Tibial nerve (tissue), 4 donors: ENCODE results near the gene TEKT1. TPM values are rescaled to one million over a fixed set of nuclear protein-coding genes. Genes with fewer than 3 reads are reported as not detected.

Source experiments
- DNase-seq, 2 donors: peaks; one replicate each; pipeline ENCODE4 v3.0.0-alpha.2; 2019; ENCODE audit warnings: low spot score in 2 of 2
- H3K27ac ChIP-seq, 4 donors: fragments of 200-600 bp; sonication (generic) in 3 of 4; one replicate each; pipeline ENCODE4 v1.5.1; 2017 to 2019; ENCODE audit warnings: mild to moderate bottlenecking in 1 of 4
- H3K27me3 ChIP-seq, 2 donors: fragments of 200-600 bp; sonication (generic) in 1 of 2; one replicate each; pipeline versions ENCODE4 v1.5.1 to v1.6.0; 2017 to 2019
- H3K36me3 ChIP-seq, 3 donors: fragments of 200-600 bp; sonication (generic); one replicate each; pipeline ENCODE4 v1.5.1; 2018 to 2019
- H3K4me1 ChIP-seq, 4 donors: fragments of 200-600 bp; sonication (generic) in 3 of 4; one replicate each; pipeline ENCODE4 v1.5.1; 2017 to 2019
- H3K4me3 ChIP-seq, 4 donors: fragments of 200-600 bp; sonication (generic) in 3 of 4; one replicate each; pipeline ENCODE4 v1.5.1; 2017 to 2019; ENCODE audit warnings: mild to moderate bottlenecking in 1 of 4, moderate library complexity in 1 of 4
- H3K9me3 ChIP-seq, 4 donors: fragments of 200-600 bp; sonication (generic) in 3 of 4; one replicate each; pipeline ENCODE4 v1.5.1; 2017 to 2019
- EP300 ChIP-seq, 2 donors: sonication (generic); formaldehyde crosslinking; IDR thresholded peaks; one replicate each; pipeline ENCODE4 v1.6.1; 2017; ENCODE audit warnings: antibody characterized with exemption in 2 of 2, mild to moderate bottlenecking in 1 of 2
- POLR2A ChIP-seq, 2 donors: fragments of 450-650 bp; IDR thresholded peaks; one replicate each; pipeline ENCODE4 v1.6.1; 2017; ENCODE audit warnings: antibody characterized with exemption in 2 of 2, mild to moderate bottlenecking in 2 of 2, moderate library complexity in 2 of 2
- WGBS, 2 donors: methylation state at CpG; one replicate each; pipeline ENCODE4 v1.1.5; 2018; 5-methylcytosine and 5-hydroxymethylcytosine counted together
- total RNA-seq, 4 donors: library from RNA; depleted of rRNA; stranded (reverse); fragments of >200 nt; gene quantifications; one replicate each; pipeline ENCODE4 v1.1.0, GENCODE V29; 2016
- TF ChIP-seq, protein P1 (sequence below), 5 experiments: fragments of 200-600 bp in 3 of 5; fragments of 450-650 bp in 2 of 5; sonication (generic) in 3 of 5; IDR thresholded peaks; one replicate each; pipeline ENCODE4 v1.5.1; 2016 to 2019; ENCODE audit warnings: antibody characterized with exemption in 5 of 5, mild to moderate bottlenecking in 3 of 5, moderate library complexity in 2 of 5

TEKT1 gene
- total RNA-seq, 4 donors from 2014 or later: not detected

DNA sequence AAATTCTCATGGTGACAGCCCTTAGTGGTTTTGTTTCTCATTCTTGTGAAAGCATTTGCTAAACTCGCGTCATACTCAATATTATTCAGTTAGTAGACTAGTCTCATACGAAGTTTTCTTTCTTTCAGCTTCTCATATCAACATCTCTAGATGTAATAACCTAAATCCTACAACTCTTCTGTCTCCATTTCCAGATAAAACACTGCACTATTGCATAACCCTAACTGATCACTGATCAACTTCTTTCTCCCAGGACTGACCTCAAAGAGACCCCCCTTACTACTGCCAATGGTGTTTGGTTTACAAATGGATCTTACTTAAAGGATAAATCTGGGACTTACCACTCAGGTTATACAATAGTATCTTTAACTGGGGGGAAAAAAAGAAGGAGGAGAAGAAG, 36.3 kb upstream of the TEKT1 start:
- no peak overlapping the region for H3K27ac ChIP-seq
- no peak overlapping the region for H3K4me3 ChIP-seq
- peaks cover 0 to 11% of the 10 kb centered on the region in 2 donors for H3K27me3 ChIP-seq
- no peaks in the 10 kb centered on the region for H3K9me3 ChIP-seq
- no peak for TF ChIP-seq EP300 (IDR thresholded peaks at IDR 0.05)
- TF ChIP-seq POLR2A (IDR thresholded peaks at IDR 0.05): no peak
- TF ChIP-seq, protein P1, sequence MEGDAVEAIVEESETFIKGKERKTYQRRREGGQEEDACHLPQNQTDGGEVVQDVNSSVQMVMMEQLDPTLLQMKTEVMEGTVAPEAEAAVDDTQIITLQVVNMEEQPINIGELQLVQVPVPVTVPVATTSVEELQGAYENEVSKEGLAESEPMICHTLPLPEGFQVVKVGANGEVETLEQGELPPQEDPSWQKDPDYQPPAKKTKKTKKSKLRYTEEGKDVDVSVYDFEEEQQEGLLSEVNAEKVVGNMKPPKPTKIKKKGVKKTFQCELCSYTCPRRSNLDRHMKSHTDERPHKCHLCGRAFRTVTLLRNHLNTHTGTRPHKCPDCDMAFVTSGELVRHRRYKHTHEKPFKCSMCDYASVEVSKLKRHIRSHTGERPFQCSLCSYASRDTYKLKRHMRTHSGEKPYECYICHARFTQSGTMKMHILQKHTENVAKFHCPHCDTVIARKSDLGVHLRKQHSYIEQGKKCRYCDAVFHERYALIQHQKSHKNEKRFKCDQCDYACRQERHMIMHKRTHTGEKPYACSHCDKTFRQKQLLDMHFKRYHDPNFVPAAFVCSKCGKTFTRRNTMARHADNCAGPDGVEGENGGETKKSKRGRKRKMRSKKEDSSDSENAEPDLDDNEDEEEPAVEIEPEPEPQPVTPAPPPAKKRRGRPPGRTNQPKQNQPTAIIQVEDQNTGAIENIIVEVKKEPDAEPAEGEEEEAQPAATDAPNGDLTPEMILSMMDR (IDR thresholded peaks at IDR 0.05): no peak
- no peaks in the 10 kb centered on the region for H3K36me3 ChIP-seq
- no peak for DNase-seq
- 81 to 88% methylated on average over 3 of the region's 3 CpGs for WGBS, 2 donors
- H3K4me1 ChIP-seq: no peaks in the 10 kb centered on the region

DNA sequence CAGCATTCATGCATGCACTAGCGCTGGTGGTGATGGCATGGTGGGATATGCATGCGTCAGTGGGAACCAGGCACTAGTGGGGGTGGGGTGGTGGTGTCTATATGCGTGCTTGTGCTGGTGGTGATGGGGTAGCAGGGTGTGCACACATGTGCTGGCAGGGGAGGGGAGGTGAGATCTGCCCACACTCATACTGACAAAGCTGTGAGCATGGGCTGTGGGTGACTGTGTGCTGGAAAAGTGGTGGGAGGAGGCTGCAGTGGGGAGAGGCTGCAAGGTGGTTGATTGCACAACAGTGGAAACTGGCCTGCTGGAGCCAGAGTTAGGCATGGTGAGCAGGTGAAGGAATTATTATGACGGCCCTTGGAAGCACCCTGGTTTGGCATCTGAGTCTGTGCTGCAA, 31.3 kb upstream of the TEKT1 start:
- no peak for DNase-seq
- H3K4me1 ChIP-seq: no peaks in the 10 kb centered on the region
- 83 to 90% methylated on average over 4 of the region's 4 CpGs for WGBS, 2 donors
- H3K36me3 ChIP-seq: no peaks in the 10 kb centered on the region
- H3K9me3 ChIP-seq: no peaks in the 10 kb centered on the region
- H3K27me3 ChIP-seq: no peaks in the 10 kb centered on the region
- TF ChIP-seq, protein P1 (IDR thresholded peaks at IDR 0.05): no peak
- TF ChIP-seq POLR2A (IDR thresholded peaks at IDR 0.05): no peak
- no peak for TF ChIP-seq EP300 (IDR thresholded peaks at IDR 0.05)
- H3K4me3 ChIP-seq: no peak overlapping the region
- no peak overlapping the region for H3K27ac ChIP-seq

DNA sequence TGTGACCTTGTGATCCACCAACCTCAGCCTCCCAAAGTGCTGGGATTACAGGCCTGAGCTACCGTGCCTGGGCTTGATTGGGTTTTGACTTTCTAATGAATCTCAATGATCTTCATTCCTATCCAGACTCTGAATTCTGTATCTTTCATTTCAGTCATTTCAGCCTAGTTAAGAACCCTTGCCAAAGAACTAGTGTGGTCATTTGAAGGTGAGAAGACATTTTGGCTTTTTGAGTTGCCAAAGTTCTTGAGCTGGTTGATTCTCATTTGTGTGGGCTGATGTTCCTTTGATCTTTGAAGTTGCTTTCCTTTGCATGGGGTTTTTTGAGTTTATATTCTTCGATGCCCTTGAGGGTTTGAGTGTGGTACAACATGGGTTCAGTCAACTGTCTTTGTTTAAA, 30.6 kb upstream of the TEKT1 start:
- no peak for DNase-seq
- 80 to 83% methylated on average over 2 of the region's 2 CpGs for WGBS, 2 donors
- Histone ChIP-seq H3K4me3 (no peak overlapping the region), H3K4me1 (no peaks in the 10 kb centered on the region), H3K36me3 (no peaks in the 10 kb centered on the region), H3K27me3 (no peaks in the 10 kb centered on the region), H3K27ac (no peak overlapping the region), H3K9me3 (no peaks in the 10 kb centered on the region)
- TF ChIP-seq POLR2A (IDR thresholded peaks at IDR 0.05) (no peak), EP300 (IDR thresholded peaks at IDR 0.05) (no peak)
- TF ChIP-seq, protein P1 (IDR thresholded peaks at IDR 0.05): no peak

DNA sequence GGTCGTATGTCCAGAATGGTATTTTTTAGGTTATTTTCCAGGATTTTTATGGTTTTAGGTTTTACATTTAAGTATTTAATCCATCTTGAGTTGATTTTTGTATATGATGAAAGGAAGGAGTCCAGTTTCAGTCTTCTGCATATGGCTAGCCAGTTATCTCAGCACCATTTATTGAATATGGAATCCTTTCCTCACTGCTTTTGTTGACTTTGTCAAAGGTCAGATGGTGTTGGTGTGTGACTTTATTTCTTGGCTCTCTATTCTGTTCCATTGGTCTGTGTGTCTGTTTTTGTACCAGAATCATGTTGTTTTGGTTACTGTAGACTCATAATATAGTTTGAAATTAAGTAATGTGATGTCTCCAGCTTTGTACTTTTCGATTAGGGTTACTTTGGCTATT, 26.4 kb upstream of the TEKT1 start:
- H3K27me3 ChIP-seq: peaks cover 0 to 12% of the 10 kb centered on the region in 2 donors
- no peak for DNase-seq
- no peaks in the 10 kb centered on the region for H3K36me3 ChIP-seq
- H3K4me3 ChIP-seq: no peak overlapping the region
- TF ChIP-seq EP300 (IDR thresholded peaks at IDR 0.05): no peak
- no peak for TF ChIP-seq POLR2A (IDR thresholded peaks at IDR 0.05)
- TF ChIP-seq, protein P1 (IDR thresholded peaks at IDR 0.05): no peak
- H3K27ac ChIP-seq: no peak overlapping the region
- H3K9me3 ChIP-seq: no peaks in the 10 kb centered on the region
- 80 to 87% methylated on average over 2 of the region's 2 CpGs for WGBS, 2 donors
- no peaks in the 10 kb centered on the region for H3K4me1 ChIP-seq

DNA sequence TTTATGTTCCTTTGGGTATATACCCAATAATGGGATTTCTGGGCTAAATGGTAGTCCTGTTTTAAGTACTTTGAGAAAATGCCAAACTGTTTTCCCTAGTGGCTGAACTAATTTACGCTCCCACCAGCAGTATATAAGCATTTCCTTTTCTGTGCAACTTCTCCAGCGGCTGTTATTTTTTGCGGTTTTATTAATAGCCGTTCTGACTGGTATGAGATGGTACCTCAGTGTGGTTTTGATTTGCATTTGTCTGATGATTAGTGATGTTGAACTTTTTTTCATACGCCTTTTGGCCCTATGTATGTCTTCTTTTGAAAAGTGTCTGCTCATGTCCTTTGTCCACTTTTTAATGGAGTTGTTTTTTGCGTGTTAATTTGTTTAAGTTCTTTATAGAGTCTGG, 25.8 kb upstream of the TEKT1 start:
- Histone ChIP-seq H3K27ac (no peak overlapping the region), H3K4me1 (no peaks in the 10 kb centered on the region), H3K4me3 (no peak overlapping the region), H3K36me3 (no peaks in the 10 kb centered on the region), H3K9me3 (no peaks in the 10 kb centered on the region), H3K27me3 (peaks cover 0 to 12% of the 10 kb centered on the region in 2 donors)
- no peak for DNase-seq
- 75 to 76% methylated on average over 6 of the region's 6 CpGs for WGBS, 2 donors
- no peak for TF ChIP-seq EP300 (IDR thresholded peaks at IDR 0.05)
- TF ChIP-seq, protein P1 (IDR thresholded peaks at IDR 0.05): no peak
- TF ChIP-seq POLR2A (IDR thresholded peaks at IDR 0.05): no peak
